H1 (cell line): ENCODE data around the gene MYH10. TPM values are rescaled to one million over a fixed set of nuclear protein-coding genes. Genes with fewer than 3 reads are reported as not detected.

Experiments used
- CTCF ChIA-PET: fragments of 300-600 bp; sonication (Branson Sonifier 250); formaldehyde crosslinking; loops from one replicate; lab custom pipeline; 2021; ENCODE audit not compliant: partially characterized antibody; lab: Charles Lee
- POLR2A ChIA-PET: fragments of 300-600 bp; sonication (Branson Sonifier 250); formaldehyde crosslinking; loops from one replicate; lab custom pipeline; 2021; ENCODE audit warnings: inconsistent platforms; ENCODE audit not compliant: partially characterized antibody; lab: Charles Lee
- DNase-seq, 2 experiments: peaks; one replicate each; pipeline versions ENCODE4 v3.0.0 to v3.0.0-alpha.2; 2010 to 2022; ENCODE audit warnings: low spot score in 2 of 2, low read depth in 1 of 2, mixed read lengths in 1 of 2
- FAIRE-seq: peaks from 2 replicates; lab custom pipeline; 2011; peaks lifted over from hg19 to GRCh38; lab: Jason Lieb, UNC
- H2AFZ ChIP-seq: 2 replicates; pipeline ENCODE4 v1.8.1; 2012; ENCODE audit warnings: low read length, inconsistent platforms
- H2AK5ac ChIP-seq: 2 replicates; pipeline ENCODE4 v1.6.1; 2013; ENCODE audit warnings: low read depth, low read length
- H2BK120ac ChIP-seq: replicated peaks from 2 replicates; pipeline ENCODE3; 2013; ENCODE audit warnings: low read depth, low read length, inconsistent platforms
- H2BK12ac ChIP-seq: 2 replicates; pipeline ENCODE4 v1.6.1; 2013; ENCODE audit warnings: low read depth, low read length
- H2BK15ac ChIP-seq: 2 replicates; pipeline ENCODE4 v1.6.1; 2013; ENCODE audit warnings: low read length
- H2BK20ac ChIP-seq: 2 replicates; pipeline ENCODE4 v1.6.1; 2013; ENCODE audit warnings: low read length
- H2BK5ac ChIP-seq: 2 replicates; pipeline ENCODE4 v1.6.1; 2013; ENCODE audit warnings: low read depth, low read length
- H3K14ac ChIP-seq: 2 replicates; pipeline ENCODE4 v1.6.1; 2013; ENCODE audit warnings: inconsistent platforms; ENCODE audit not compliant: insufficient read length
- H3K18ac ChIP-seq: 2 replicates; pipeline ENCODE4 v1.6.1; 2013; ENCODE audit warnings: low read length; ENCODE audit errors: extremely low read depth
- H3K23ac ChIP-seq: 2 replicates; pipeline ENCODE4 v1.6.1; 2013; ENCODE audit warnings: inconsistent platforms; ENCODE audit not compliant: insufficient read length
- H3K23me2 ChIP-seq: 2 replicates; pipeline ENCODE4 v1.6.1; 2013; ENCODE audit warnings: low read depth, low read length
- H3K27ac ChIP-seq: 2 replicates; pipeline ENCODE4 v1.6.1; 2011; ENCODE audit warnings: low read depth, low read length, inconsistent platforms
- H3K27me3 ChIP-seq, 4 experiments: replicated peaks in 1 of 4; 1 replicate in 1 of 4; 2 replicates in 3 of 4; pipeline versions ENCODE4 v1.6.1 to v1.8.1; 2011 to 2013; ENCODE audit warnings: low read length in 3 of 4, mild to moderate bottlenecking in 3 of 4, inconsistent platforms in 2 of 4, mixed read lengths in 2 of 4, moderate library complexity in 1 of 4; ENCODE audit not compliant: control insufficient read depth in 3 of 4, insufficient read depth in 3 of 4; ENCODE audit errors: extremely low read depth in 1 of 4
- H3K36me3 ChIP-seq, 4 experiments: 2 replicates each; pipeline versions ENCODE4 v1.6.1 to v1.8.1; 2011 to 2013; ENCODE audit warnings: mild to moderate bottlenecking in 4 of 4, low read length in 3 of 4, moderate library complexity in 2 of 4, control low read depth in 1 of 4, inconsistent platforms in 1 of 4; ENCODE audit not compliant: insufficient read depth in 4 of 4, control insufficient read depth in 2 of 4
- H3K4ac ChIP-seq: replicated peaks from 2 replicates; pipeline ENCODE3; 2013; ENCODE audit warnings: low read length, low read depth, mixed read lengths, inconsistent platforms; ENCODE audit not compliant: insufficient read length
- H3K4me1 ChIP-seq, 4 experiments: replicated peaks in 1 of 4; 1 replicate in 1 of 4; 2 replicates in 3 of 4; pipeline versions ENCODE4 v1.6.1 to v1.8.1; 2011 to 2013; ENCODE audit warnings: low read length in 3 of 4, inconsistent platforms in 2 of 4, mixed read lengths in 1 of 4; ENCODE audit not compliant: insufficient read depth in 4 of 4, control insufficient read depth in 3 of 4
- H3K4me2 ChIP-seq, 2 experiments: 2 replicates each; pipeline versions ENCODE4 v1.6.1 to v1.8.1; 2011 to 2013; ENCODE audit warnings: low read depth in 2 of 2, low read length in 2 of 2, control low read depth in 1 of 2, inconsistent platforms in 1 of 2, mild to moderate bottlenecking in 1 of 2; ENCODE audit not compliant: insufficient read depth in 1 of 2
- H3K4me3 ChIP-seq, 4 experiments: fragments of 200-600, 300-600 bp in 1 of 4; sonication (generic), shearing (Covaris generic), sonication (Bioruptor Twin) in 1 of 4; 2 replicates each; pipeline versions ENCODE4 v1.5.1 to v1.8.1; 2011 to 2016; ENCODE audit warnings: low read length in 4 of 4, low read depth in 3 of 4, control low read depth in 2 of 4, inconsistent platforms in 2 of 4, mild to moderate bottlenecking in 2 of 4, mixed read lengths in 1 of 4, moderate library complexity in 1 of 4; ENCODE audit not compliant: insufficient read depth in 2 of 4; ENCODE audit errors: extremely low read depth in 1 of 4
- H3K56ac ChIP-seq: replicated peaks from 2 replicates; pipeline ENCODE3; 2013; ENCODE audit warnings: low read depth, mild to moderate bottlenecking, mixed read lengths, low read length, inconsistent platforms; ENCODE audit not compliant: insufficient read length
- H3K79me1 ChIP-seq: 2 replicates; pipeline ENCODE4 v1.6.1; 2013; ENCODE audit warnings: low read depth, low read length, control low read depth
- H3K79me2 ChIP-seq, 2 experiments: 2 replicates each; pipeline versions ENCODE4 v1.6.1 to v1.8.1; 2012 to 2013; ENCODE audit warnings: low read length in 2 of 2, mild to moderate bottlenecking in 2 of 2, inconsistent platforms in 1 of 2; ENCODE audit not compliant: insufficient read depth in 2 of 2, control insufficient read depth in 1 of 2
- H3K9ac ChIP-seq, 4 experiments: replicated peaks in 1 of 4; 1 replicate in 1 of 4; 2 replicates in 3 of 4; pipeline versions ENCODE4 v1.6.1 to v1.8.1; 2011 to 2013; ENCODE audit warnings: low read depth in 3 of 4, low read length in 3 of 4, control low read depth in 2 of 4, mild to moderate bottlenecking in 2 of 4, moderate library complexity in 2 of 4, inconsistent platforms in 1 of 4; ENCODE audit errors: extremely low read depth in 1 of 4
- H3K9me3 ChIP-seq, 2 experiments: 2 replicates each; pipeline versions ENCODE4 v1.6.1 to v1.8.1; 2012 to 2013; ENCODE audit warnings: mild to moderate bottlenecking in 2 of 2, moderate library complexity in 2 of 2, control low read depth in 1 of 2, inconsistent platforms in 1 of 2, low read depth in 1 of 2, low read length in 1 of 2, mixed read lengths in 1 of 2; ENCODE audit not compliant: insufficient read depth in 2 of 2
- H4K20me1 ChIP-seq, 2 experiments: replicated peaks in 1 of 2; 2 replicates each; pipeline versions ENCODE3 to v1.8.1; 2011 to 2013; ENCODE audit warnings: inconsistent platforms in 2 of 2, low read length in 2 of 2, mild to moderate bottlenecking in 1 of 2; ENCODE audit not compliant: insufficient read depth in 2 of 2, control insufficient read depth in 1 of 2
- H4K5ac ChIP-seq: 2 replicates; pipeline ENCODE4 v1.6.1; 2013; ENCODE audit warnings: low read length, low read depth, mixed read lengths, inconsistent platforms; ENCODE audit not compliant: insufficient read length
- H4K8ac ChIP-seq: 2 replicates; pipeline ENCODE4 v1.8.0; 2013; ENCODE audit warnings: mild to moderate bottlenecking, moderate library complexity, low read length, inconsistent platforms; ENCODE audit not compliant: insufficient read depth; ENCODE audit errors: extremely low read depth
- H4K91ac ChIP-seq: replicated peaks from 2 replicates; pipeline ENCODE3; 2013; ENCODE audit warnings: low read length, mixed read lengths, inconsistent platforms; ENCODE audit not compliant: insufficient read length
- NANOG ChIP-seq: IDR thresholded peaks from 2 replicates; pipeline ENCODE4 v1.6.1; 2011; ENCODE audit warnings: low read length, low read depth, mild to moderate bottlenecking, inconsistent platforms; ENCODE audit not compliant: insufficient read depth, poor library complexity, severe bottlenecking
- NRF1 ChIP-seq: IDR thresholded peaks from 2 replicates; pipeline ENCODE4 v1.6.1; 2011; ENCODE audit warnings: mild to moderate bottlenecking, low read depth, low read length, improper control_type of control experiment
- RNF2 ChIP-seq: fragments of 200-900, 300-1000 bp; sonication (generic); IDR thresholded peaks from 2 replicates; pipeline ENCODE4 v1.7.1; 2016; ENCODE audit warnings: borderline replicate concordance, low read depth, mild to moderate bottlenecking, antibody characterized with exemption, low read length; ENCODE audit not compliant: poor library complexity, severe bottlenecking; ENCODE audit errors: missing control alignments
- SUZ12 ChIP-seq: fragments of 200-600 bp; sonication (generic); IDR thresholded peaks from 2 replicates; pipeline ENCODE4 v1.6.1; 2012; ENCODE audit warnings: mild to moderate bottlenecking, inconsistent platforms, low read length, moderate library complexity, mixed read lengths
- YY1 ChIP-seq: IDR thresholded peaks from 2 replicates; pipeline ENCODE4 v1.6.1; 2011; ENCODE audit warnings: low read depth, mild to moderate bottlenecking, low read length
- WGBS, 2 experiments: shearing (Covaris generic) in 1 of 2; methylation state at CpG; one replicate each; pipeline versions ENCODE4 v1.1.6 to v1.1.7; 2013 to 2015; ENCODE audit warnings: low lambda C conversion rate in 2 of 2, mixed read lengths in 2 of 2, inconsistent platforms in 1 of 2, low coverage in 1 of 2, missing lambda C conversion rate in 1 of 2; ENCODE audit not compliant: insufficient replicate concordance in 2 of 2, insufficient coverage in 1 of 2, insufficient read length in 1 of 2; ENCODE audit errors: extremely low coverage in 1 of 2, missing lambda C conversion rate in 1 of 2; 5-methylcytosine and 5-hydroxymethylcytosine counted together
- polyA plus RNA-seq, 7 experiments: library from polyadenylated mRNA; depleted of rRNA in 3 of 7; stranded (reverse) in 5 of 7; unstranded in 2 of 7; fragments of >200 nt in 5 of 7; fragments of 200-250 nt in 2 of 7; gene quantifications; 1 replicate in 5 of 7; 2 replicates in 1 of 7; 4 replicates in 1 of 7; pipeline versions ENCODE4 v1.2.1 to v1.2.3, GENCODE V29; 2011 to 2013; ENCODE audit warnings: missing spikeins in 2 of 7, mixed read lengths in 2 of 7
- total RNA-seq: library from RNA; stranded (reverse); fragmentation: NEBNext Ultra II Directional; extraction: Animal tissue kit (Norgen Biotek cat#: 25700); gene quantifications from 2 replicates; pipeline ENCODE4 v1.2.1, GENCODE V29; 2021

MYH10 gene
- total and polyA plus RNA-seq, 2 of the 8 experiments (the other 6 are each of a cell fraction or from before 2014, with no cell fraction given): 64.1 to 289 TPM

DNA sequence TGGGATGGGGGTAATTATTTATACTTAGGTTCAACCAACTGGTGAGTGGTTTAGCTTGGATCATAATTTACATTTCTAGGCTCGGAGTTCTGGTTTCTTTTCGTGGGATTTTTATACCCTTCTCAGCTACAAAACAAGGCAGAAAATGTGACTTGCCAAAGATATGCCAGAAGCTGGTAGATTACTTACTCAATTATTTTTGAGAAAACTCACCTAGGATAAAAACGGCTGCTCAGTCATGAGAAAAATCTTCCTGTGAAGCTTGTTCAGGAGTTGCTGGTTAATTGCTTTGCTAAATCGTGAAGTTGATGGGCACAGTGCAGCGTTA is 193.7 kb downstream of the MYH10 start:
- H3K4me3 ChIP-seq: peak overlapping the region; percentile 46 to 95 (median 91)
- peaks cover 0 to 2% (median under 1%) of the 10 kb centered on the region in 4 experiments; a peak in 2 of 7 replicates for H3K4me1 ChIP-seq
- H3K27ac ChIP-seq: no peak overlapping the region
- H3K4ac ChIP-seq: no peak overlapping the region
- H3K9ac ChIP-seq: peak overlapping the region in 2 of 4 experiments; percentile 40 to 64; a peak in 2 of 7 replicates
- no peak overlapping the region for H2AK5ac ChIP-seq
- TF ChIP-seq RNF2 (no peak), YY1 (no peak), NRF1 (no peak), NANOG (no peak), SUZ12 (no peak)
- TF ChIP-seq, all 59 proteins: peak for 0
- H2BK5ac ChIP-seq: no peak overlapping the region
- H3K23ac ChIP-seq: no peak overlapping the region
- no peak overlapping the region for H3K56ac ChIP-seq
- H3K9me3 ChIP-seq: no peaks in the 10 kb centered on the region
- no peaks in the 10 kb centered on the region for H3K27me3 ChIP-seq
- H2BK120ac ChIP-seq: no peak overlapping the region
- no peak overlapping the region for H2BK20ac ChIP-seq
- no peak overlapping the region for H2BK12ac ChIP-seq
- no peak overlapping the region for H3K18ac ChIP-seq
- DNase-seq (no peak), FAIRE-seq (no peak)
- no peak overlapping the region for H4K91ac ChIP-seq
- H2BK15ac ChIP-seq: no peak overlapping the region
- ChIA-PET POLR2A (interaction anchor here (0.7 to 1.2 kb wide), 6 partner anchors 9 to 99 kb away, joined by 3 to 4 read pairs (median 3); partner anchors contain the start of genes KRABD2 and RPL26), CTCF (interaction anchor here (0.6 to 2.6 kb wide), 5 partner anchors 10 to 613 kb away, joined by 3 to 9 read pairs (median 3); no protein-coding TSS in a partner anchor)
- H4K8ac ChIP-seq: no peak overlapping the region
- peaks cover 0 to 43% of the 10 kb centered on the region in 2 experiments; a peak in 2 of 4 replicates for H3K79me2 ChIP-seq
- no peak overlapping the region for H4K5ac ChIP-seq
- peak overlapping the region; percentile 83 to 85 for H3K4me2 ChIP-seq
- WGBS, 2 experiments: 50% methylated on average over 5 of the region's 5 CpGs; no CpG with 5 or more reads in 1 of the 2 experiments
- H2AFZ ChIP-seq: peak overlapping the region; percentile 59; the same call in 1 of the 2 replicates
- peaks cover 0 to 2% of the 10 kb centered on the region in 2 experiments for H4K20me1 ChIP-seq
- H3K23me2 ChIP-seq: no peaks in the 10 kb centered on the region
- no peaks in the 10 kb centered on the region; the same call in 1 of the 2 replicates for H3K79me1 ChIP-seq
- H3K14ac ChIP-seq: no peak overlapping the region
- no peaks in the 10 kb centered on the region for H3K36me3 ChIP-seq
